H9 (cell line): ENCODE results near the gene GSTT2. TPM values are rescaled to one million over a fixed set of nuclear protein-coding genes. Genes with fewer than 3 reads are reported as not detected.
"Not testable (repeated sequence)": the region's sequence is repeated elsewhere in the genome, so short reads cannot be mapped to it uniquely, and the experiment has no call there.

Experiments
- DNase-seq: peaks from one replicate; pipeline ENCODE4 v3.0.0-alpha.2; 2017
- H2AFZ ChIP-seq: one replicate; pipeline ENCODE4 v1.6.1; 2013; ENCODE audit warnings: mild to moderate bottlenecking, low read length, control low read depth, moderate library complexity
- H2AK5ac ChIP-seq: 2 replicates; pipeline ENCODE4 v1.6.1; 2013; ENCODE audit warnings: low read length, control low read depth, mixed read lengths; ENCODE audit not compliant: insufficient read length
- H2BK120ac ChIP-seq: one replicate; pipeline ENCODE4 v1.6.1; 2013; ENCODE audit warnings: low read depth, mild to moderate bottlenecking, low read length, control low read depth, inconsistent platforms; ENCODE audit not compliant: poor library complexity, severe bottlenecking
- H2BK12ac ChIP-seq: 2 replicates; pipeline ENCODE4 v1.6.1; 2013; ENCODE audit warnings: low read length, control low read depth, mixed read lengths, low read depth; ENCODE audit not compliant: insufficient read length
- H2BK15ac ChIP-seq: 2 replicates; pipeline ENCODE4 v1.6.1; 2013; ENCODE audit warnings: low read depth, low read length, control low read depth
- H2BK20ac ChIP-seq: one replicate; pipeline ENCODE4 v1.6.1; 2013; ENCODE audit warnings: low read depth, mild to moderate bottlenecking, low read length, control low read depth, inconsistent platforms; ENCODE audit not compliant: poor library complexity, severe bottlenecking
- H2BK5ac ChIP-seq: 2 replicates; pipeline ENCODE4 v1.6.1; 2013; ENCODE audit warnings: low read length, control low read depth, mixed read lengths; ENCODE audit not compliant: insufficient read length
- H3K14ac ChIP-seq: 2 replicates; pipeline ENCODE4 v1.6.1; 2013; ENCODE audit warnings: low read length, control low read depth; ENCODE audit not compliant: insufficient read depth
- H3K18ac ChIP-seq: 2 replicates; pipeline ENCODE4 v1.6.1; 2013; ENCODE audit warnings: low read depth, mild to moderate bottlenecking, mixed read lengths, low read length, control low read depth; ENCODE audit not compliant: insufficient read length
- H3K23ac ChIP-seq: 2 replicates; pipeline ENCODE4 v1.6.1; 2013; ENCODE audit warnings: low read length, control low read depth, mixed read lengths, low read depth; ENCODE audit not compliant: insufficient read length
- H3K23me2 ChIP-seq: 2 replicates; pipeline ENCODE4 v1.6.1; 2013; ENCODE audit warnings: low read depth, mild to moderate bottlenecking, mixed read lengths, low read length, control low read depth; ENCODE audit not compliant: insufficient read length, poor library complexity, severe bottlenecking
- H3K27ac ChIP-seq: 2 replicates; pipeline ENCODE4 v1.5.1; 2013; ENCODE audit warnings: low read length, control low read depth, mixed read lengths, low read depth; ENCODE audit not compliant: insufficient read length
- H3K27me3 ChIP-seq: 2 replicates; pipeline ENCODE4 v1.6.1; 2013; ENCODE audit warnings: low read length, control low read depth, inconsistent platforms; ENCODE audit not compliant: insufficient read depth
- H3K4ac ChIP-seq: 2 replicates; pipeline ENCODE4 v1.6.1; 2013; ENCODE audit warnings: low read depth, mild to moderate bottlenecking, control low read depth, inconsistent platforms, low read length, moderate library complexity
- H3K4me1 ChIP-seq: 2 replicates; pipeline ENCODE4 v1.6.1; 2013; ENCODE audit warnings: low read length, control low read depth, inconsistent platforms; ENCODE audit not compliant: insufficient read depth
- H3K4me2 ChIP-seq: 2 replicates; pipeline ENCODE4 v1.6.1; 2013; ENCODE audit warnings: low read length, control low read depth, mixed read lengths; ENCODE audit not compliant: insufficient read length, insufficient read depth
- H3K56ac ChIP-seq: 2 replicates; pipeline ENCODE4 v1.6.1; 2013; ENCODE audit warnings: low read depth, mild to moderate bottlenecking, mixed read lengths, low read length, control low read depth; ENCODE audit not compliant: insufficient read length
- H3K79me1 ChIP-seq: 2 replicates; pipeline ENCODE4 v1.6.1; 2013; ENCODE audit warnings: low read depth, mild to moderate bottlenecking, moderate library complexity, low read length, control low read depth, inconsistent platforms; ENCODE audit not compliant: insufficient read depth, poor library complexity, severe bottlenecking
- H3K79me2 ChIP-seq: 2 replicates; pipeline ENCODE4 v1.6.1; 2013; ENCODE audit warnings: low read length, control low read depth, inconsistent platforms; ENCODE audit not compliant: insufficient read depth
- H3K9ac ChIP-seq: 2 replicates; pipeline ENCODE4 v1.6.1; 2013; ENCODE audit warnings: low read length, control low read depth, mixed read lengths; ENCODE audit not compliant: insufficient read length; ENCODE audit errors: extremely low read depth
- H3K9me3 ChIP-seq: one replicate; pipeline ENCODE4 v1.6.1; 2013; ENCODE audit warnings: low read depth, low read length, inconsistent platforms; ENCODE audit not compliant: control insufficient read depth
- H3T11ph ChIP-seq: one replicate; pipeline ENCODE4 v1.6.1; 2013; ENCODE audit warnings: mild to moderate bottlenecking, low read length, control low read depth, inconsistent platforms
- H4K20me1 ChIP-seq: one replicate; pipeline ENCODE4 v1.6.1; 2013; ENCODE audit not compliant: control insufficient read depth, insufficient read length, insufficient read depth
- H4K5ac ChIP-seq: 2 replicates; pipeline ENCODE4 v1.6.1; 2013; ENCODE audit warnings: low read depth, mild to moderate bottlenecking, mixed read lengths, low read length, control low read depth; ENCODE audit not compliant: insufficient read length
- H4K8ac ChIP-seq: replicated peaks from 2 replicates; pipeline ENCODE4 v1.6.1; 2013; ENCODE audit warnings: low read length, control low read depth, mixed read lengths, low read depth; ENCODE audit not compliant: insufficient read length
- H4K91ac ChIP-seq: 2 replicates; pipeline ENCODE4 v1.6.1; 2013; ENCODE audit warnings: low read depth, mild to moderate bottlenecking, moderate library complexity, mixed read lengths, low read length, control low read depth; ENCODE audit not compliant: insufficient read length
- H3K27ac Mint-ChIP-seq, 3 experiments: 2 replicates in 2 of 3; 3 replicates in 1 of 3; pipeline ENCODE4 v1.8.0; 2020 to 2021; ENCODE audit warnings: mixed read lengths in 3 of 3, mild to moderate bottlenecking in 1 of 3, moderate library complexity in 1 of 3
- H3K27me3 Mint-ChIP-seq: 2 replicates; pipeline ENCODE4 v1.8.0; 2021; ENCODE audit warnings: low read depth, mild to moderate bottlenecking, moderate library complexity, mixed read lengths
- H3K36me3 Mint-ChIP-seq, 3 experiments: 2 replicates in 2 of 3; 3 replicates in 1 of 3; pipeline ENCODE4 v1.8.0; 2020 to 2021; ENCODE audit warnings: low read depth in 3 of 3, mixed read lengths in 3 of 3; ENCODE audit not compliant: insufficient read depth in 1 of 3
- H3K4me1 Mint-ChIP-seq, 2 experiments: 2 replicates each; pipeline ENCODE4 v1.8.0; 2020; ENCODE audit warnings: mixed read lengths in 2 of 2
- H3K4me3 Mint-ChIP-seq, 2 experiments: 2 replicates in 1 of 2; 3 replicates in 1 of 2; pipeline ENCODE4 v1.8.0; 2020 to 2021; ENCODE audit warnings: mild to moderate bottlenecking in 2 of 2, mixed read lengths in 2 of 2, moderate library complexity in 1 of 2
- H3K9me3 Mint-ChIP-seq, 2 experiments: 2 replicates in 1 of 2; 3 replicates in 1 of 2; pipeline ENCODE4 v1.8.0; 2020; ENCODE audit warnings: mild to moderate bottlenecking in 2 of 2, mixed read lengths in 2 of 2, moderate library complexity in 1 of 2
- WGBS: extraction: QIAGEN DNeasy Blood & Tissue Kit; methylation state at CpG from one replicate; pipeline ENCODE4 v1.1.7; 2013; ENCODE audit warnings: missing lambda C conversion rate, low lambda C conversion rate, mixed read lengths; ENCODE audit not compliant: insufficient read length; ENCODE audit errors: extremely low coverage; 5-methylcytosine and 5-hydroxymethylcytosine counted together
- total RNA-seq: library from RNA; stranded (reverse); gene quantifications from 2 replicates; pipeline ENCODE4 v1.2.1, GENCODE V29; 2021

Gene GSTT2
- total RNA-seq, 1 experiment from 2014 or later: 0.22 TPM

GRCh38 chr22:23977304-23977703, 2.6 kb upstream of the GSTT2 start:
- not testable (repeated sequence) for H4K91ac ChIP-seq, H3K56ac ChIP-seq, H3K4ac ChIP-seq, H2AK5ac ChIP-seq, H3K9me3 Mint-ChIP-seq, H3K36me3 Mint-ChIP-seq, H3K27ac Mint-ChIP-seq, H3K27me3 Mint-ChIP-seq, DNase-seq, H4K5ac ChIP-seq, H3K23ac ChIP-seq, H3K4me3 Mint-ChIP-seq, H2BK15ac ChIP-seq, H3K23me2 ChIP-seq, H3K9ac ChIP-seq, H3K79me2 ChIP-seq, H2BK12ac ChIP-seq, H3K18ac ChIP-seq, H3K9me3 ChIP-seq, H2BK120ac ChIP-seq, H3K4me2 ChIP-seq, H3K27ac ChIP-seq, H2BK20ac ChIP-seq, H2BK5ac ChIP-seq, H2AFZ ChIP-seq, H4K20me1 ChIP-seq, H3K4me1 ChIP-seq, H3T11ph ChIP-seq, H3K4me1 Mint-ChIP-seq, H4K8ac ChIP-seq, H3K14ac ChIP-seq, H3K27me3 ChIP-seq, H3K79me1 ChIP-seq
- no CpG with 5 or more reads among the region's 12 CpGs for WGBS

DNA sequence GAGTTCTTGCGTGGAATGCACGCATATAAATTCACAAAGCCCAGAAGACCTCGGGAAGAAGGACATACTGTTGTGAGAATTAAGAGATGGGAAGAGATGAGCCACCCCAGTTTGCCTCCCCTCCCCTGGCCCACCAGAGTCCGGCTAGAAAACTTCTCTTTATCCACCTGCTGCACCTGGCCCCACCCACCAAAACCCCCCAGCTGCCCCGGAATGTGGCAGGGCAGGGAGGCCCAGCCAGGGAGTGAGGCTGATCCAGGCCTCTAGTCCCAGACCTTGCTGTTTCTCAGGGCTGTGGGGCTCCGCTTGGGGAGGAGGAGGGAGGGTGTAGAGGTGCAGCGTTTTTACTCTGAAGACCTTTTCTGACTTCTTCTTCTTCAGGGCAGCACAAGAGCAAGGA, 633 bp downstream of the GSTT2 start:
- not testable (repeated sequence) for H3K9me3 ChIP-seq, H3K27ac ChIP-seq, H3K79me2 ChIP-seq, H3K4me1 ChIP-seq, H3K9me3 Mint-ChIP-seq, H3T11ph ChIP-seq, H3K18ac ChIP-seq, H2AFZ ChIP-seq, H3K79me1 ChIP-seq, H3K27ac Mint-ChIP-seq, H3K36me3 Mint-ChIP-seq, H3K23me2 ChIP-seq, H2BK12ac ChIP-seq, DNase-seq, H2BK15ac ChIP-seq, H3K4me3 Mint-ChIP-seq, H3K56ac ChIP-seq, H3K23ac ChIP-seq, H3K9ac ChIP-seq, H3K4me1 Mint-ChIP-seq, H3K14ac ChIP-seq, H4K91ac ChIP-seq, H4K20me1 ChIP-seq, H4K5ac ChIP-seq, H4K8ac ChIP-seq, H3K4me2 ChIP-seq, H2BK20ac ChIP-seq, H3K27me3 Mint-ChIP-seq, H2BK5ac ChIP-seq, H2BK120ac ChIP-seq, H3K4ac ChIP-seq, H2AK5ac ChIP-seq, H3K27me3 ChIP-seq
- no CpG with 5 or more reads among the region's 7 CpGs for WGBS
